ENCODE results near the gene LSM14B.
"Not testable (repeated sequence)": the region's sequence is repeated elsewhere in the genome, so short reads cannot be mapped to it uniquely, and the experiment has no call there.

The LSM14B gene

GRCh38 chr20:62121776-62122653, at the start of gene LSM14B:
TSS of gene LSM14B (plus strand) at chr20:62122475. CDS start at chr20:62122667, 192 bp downstream.
- peak; percentile 99 for DNase-seq

- no peak for DNase-seq
Observed at GRCh38 chr20:62073323-62073722, 49.0 kb upstream of the LSM14B start.

DNA sequence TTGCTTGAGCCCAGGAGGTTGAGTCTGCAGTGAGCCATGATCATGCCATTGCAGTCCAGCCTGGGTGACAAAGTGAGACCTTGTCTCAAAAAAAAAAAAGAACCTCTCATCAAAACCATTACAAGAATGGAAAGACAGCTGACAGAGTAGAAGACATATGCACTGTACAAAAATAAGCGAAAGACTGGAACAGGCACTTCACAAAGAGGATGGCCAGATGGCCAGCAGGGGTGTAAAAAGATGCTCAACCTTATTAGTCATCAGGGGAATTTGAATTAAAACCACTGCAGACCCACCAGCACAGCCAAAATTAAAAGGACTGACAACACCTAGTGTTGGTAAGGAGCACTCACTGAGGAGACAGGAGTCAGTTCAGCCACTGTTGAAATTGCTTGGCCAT, 43.1 kb upstream of the LSM14B start:
- DNase-seq, result no peak

GRCh38 chr20:62080249-62080990, 41.9 kb upstream of the LSM14B start:
- DNase-seq, result no peak

GRCh38 chr20:62083312-62083711, 39.0 kb upstream of the LSM14B start:
- DNase-seq, result no peak

DNA sequence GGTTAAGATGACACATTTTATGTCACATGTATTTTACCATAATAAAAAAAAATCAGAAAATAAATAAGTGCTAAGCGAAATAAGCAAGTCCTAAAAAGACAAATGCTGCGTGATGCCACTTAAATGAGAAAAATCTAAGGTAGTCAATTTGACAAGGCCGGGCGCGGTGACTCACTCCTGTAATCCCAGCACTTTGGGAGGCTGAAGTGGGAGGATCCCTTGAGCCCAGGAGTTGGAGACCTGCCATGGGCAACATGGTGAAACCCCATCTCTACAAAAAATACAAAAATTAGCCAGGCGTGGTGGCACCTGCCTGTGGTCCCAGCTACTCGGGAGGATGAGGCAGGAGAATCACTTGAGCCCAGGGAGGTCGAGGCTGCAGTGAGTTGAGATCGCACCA, 38.1 kb upstream of the LSM14B start:
- not testable (repeated sequence) for DNase-seq

GRCh38 chr20:62085206-62085605, 37.1 kb upstream of the LSM14B start:
- no peak for DNase-seq

DNA sequence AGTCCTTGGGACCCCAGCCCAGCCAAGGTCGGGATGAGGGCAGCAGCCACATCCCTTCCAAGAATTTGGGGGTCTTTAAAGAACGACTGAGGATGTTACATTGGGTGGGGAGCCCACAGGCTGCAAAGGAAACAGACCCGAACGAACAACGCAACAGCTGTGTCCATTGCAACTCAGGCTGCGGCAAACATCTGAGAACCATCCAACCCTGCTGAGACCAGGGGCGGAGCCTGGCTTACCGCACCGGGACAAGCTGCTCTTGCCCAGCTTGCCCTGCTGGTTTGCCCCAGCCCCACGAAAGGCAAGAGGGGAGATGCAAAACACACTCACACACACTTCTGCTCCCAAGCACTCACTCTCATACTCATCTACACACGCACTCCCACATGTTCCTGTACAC, 35.0 kb upstream of the LSM14B start:
- DNase-seq, result no peak

DNA sequence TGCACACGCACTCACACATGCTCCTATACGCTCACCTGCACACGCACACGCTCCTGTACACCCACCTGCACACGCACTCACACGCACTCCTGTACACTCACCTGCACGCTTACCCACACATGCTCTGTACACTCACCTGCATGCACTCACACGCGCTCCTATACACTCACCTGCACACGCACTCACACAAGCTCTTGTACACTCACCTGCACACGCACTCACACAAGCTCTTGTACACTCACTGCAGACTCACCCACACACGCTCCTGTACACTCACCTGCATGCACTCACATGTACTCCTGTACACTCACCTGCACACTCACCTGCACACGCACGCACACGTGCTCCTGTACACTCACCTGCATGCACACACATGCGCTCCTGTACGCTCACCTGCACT, 34.6 kb upstream of the LSM14B start:
- DNase-seq, result no peak

- no peak for DNase-seq
Observed at GRCh38 chr20:62088258-62089127, 33.8 kb upstream of the LSM14B start.

GRCh38 chr20:62089393-62089792, 32.9 kb upstream of the LSM14B start:
- DNase-seq, result no peak

DNA sequence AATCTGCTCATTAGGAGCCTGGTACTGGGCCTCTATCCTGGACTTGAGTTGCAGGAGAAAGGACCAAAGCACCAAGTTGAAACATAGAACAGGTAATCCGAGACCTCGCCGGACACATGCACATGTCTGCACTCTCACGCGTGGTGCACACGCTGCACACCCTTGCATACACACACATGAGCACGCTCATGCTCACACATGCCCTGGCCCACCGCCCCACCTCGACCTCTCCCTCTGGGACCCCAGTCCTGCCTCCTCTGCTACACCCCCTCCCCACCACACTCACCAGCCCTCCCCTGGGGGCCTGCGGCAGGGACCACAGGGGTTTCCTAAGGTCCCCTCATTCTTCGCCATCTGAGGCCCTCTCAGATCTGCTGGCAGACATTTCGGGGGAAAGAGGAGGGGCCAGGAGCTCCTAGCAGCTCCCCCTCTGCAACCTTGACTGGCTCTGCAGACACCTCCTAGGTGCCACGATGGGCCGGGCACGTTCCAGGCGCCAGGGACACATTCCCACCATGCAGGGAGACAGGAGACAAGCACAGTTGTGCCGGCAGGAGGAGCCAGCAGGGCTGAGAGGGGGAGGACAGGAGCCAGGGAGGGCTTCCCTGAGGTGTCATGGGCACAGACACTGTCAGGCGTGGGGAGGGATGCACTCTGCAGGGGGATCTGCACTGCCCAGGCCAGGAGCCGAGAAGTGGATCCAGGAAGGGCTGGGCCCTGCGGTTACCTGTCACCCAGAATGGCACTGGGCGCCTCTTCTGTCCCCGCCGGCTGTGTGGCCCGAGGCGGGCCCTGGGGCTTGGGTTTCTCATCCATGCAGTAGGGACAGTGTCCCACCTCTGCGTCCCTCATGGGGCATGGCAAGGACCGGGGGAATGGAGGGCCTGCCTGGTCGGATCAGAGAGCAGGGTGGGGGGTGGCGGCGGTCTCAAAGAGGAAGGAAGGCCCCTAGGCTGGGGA, 25.6 kb upstream of the LSM14B start:
- no peak for DNase-seq

- no peak for DNase-seq
Observed at GRCh38 chr20:62097881-62098407, 24.3 kb upstream of the LSM14B start.

- DNase-seq, result no peak
Observed at GRCh38 chr20:62101078-62101477, 21.2 kb upstream of the LSM14B start.

DNA sequence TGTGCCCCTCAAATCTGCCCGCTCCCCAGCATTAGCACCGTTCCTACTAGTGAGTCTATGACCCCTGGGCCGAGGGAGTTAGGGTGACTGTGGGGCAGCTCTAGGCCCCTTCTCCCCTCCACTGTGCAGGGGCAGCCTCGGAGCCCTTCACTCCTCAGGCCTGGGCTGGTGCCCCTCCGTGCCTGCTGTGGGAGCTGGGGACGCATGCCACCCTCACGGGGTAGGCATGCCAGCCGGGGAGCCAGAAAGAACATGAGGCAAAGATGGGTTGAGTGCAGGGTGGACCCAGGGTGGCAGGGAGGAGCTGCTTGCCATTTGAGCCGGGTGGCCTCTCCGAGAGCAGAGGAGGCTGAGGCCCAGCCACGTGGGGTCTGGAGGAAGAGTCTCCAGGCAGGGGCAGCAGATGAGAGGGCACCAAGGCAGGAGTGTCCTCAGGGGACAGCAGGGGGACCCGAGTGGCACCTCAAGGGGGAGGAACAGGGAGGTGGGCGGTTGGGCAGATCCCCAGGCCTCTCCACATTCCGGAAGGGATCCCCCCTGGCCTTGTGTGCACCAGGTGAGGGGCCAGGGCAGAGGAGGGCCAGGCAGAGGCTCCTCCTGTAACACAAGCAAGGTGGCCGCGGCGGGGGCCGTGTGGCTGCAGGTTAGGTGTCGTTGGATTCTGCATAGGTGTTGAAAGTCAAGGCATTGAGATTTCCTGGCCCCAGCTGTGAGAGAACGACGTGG, 18.6 kb upstream of the LSM14B start:
- DNase-seq, result no peak

DNA sequence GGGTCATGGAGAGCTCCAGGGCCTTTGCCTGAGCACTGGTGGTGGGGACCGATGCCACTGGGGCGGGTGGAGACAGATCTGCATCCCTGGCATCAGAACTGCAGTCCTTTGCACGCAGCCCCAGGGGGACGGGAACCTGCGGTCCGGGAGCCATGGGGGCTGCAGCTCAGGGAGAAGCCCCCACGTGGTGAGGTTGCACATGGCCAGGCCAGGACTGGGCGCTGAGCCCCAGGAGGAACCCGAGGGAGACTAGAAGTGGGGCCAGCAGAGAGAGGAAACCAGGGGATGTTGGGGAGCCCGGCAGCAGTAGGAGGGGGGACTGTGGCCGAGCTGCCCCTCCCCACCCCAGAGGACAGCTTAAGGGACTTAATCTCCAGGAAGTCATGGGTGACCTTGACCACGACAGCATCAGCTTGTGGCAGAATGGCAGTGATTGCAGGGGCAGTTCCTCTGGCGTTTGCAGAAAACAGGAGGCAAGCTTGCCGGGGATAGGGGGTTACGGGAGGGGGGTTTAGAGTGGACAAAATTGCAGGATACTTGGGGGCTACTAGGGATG, 18.0 kb upstream of the LSM14B start:
- DNase-seq, result no peak

DNA sequence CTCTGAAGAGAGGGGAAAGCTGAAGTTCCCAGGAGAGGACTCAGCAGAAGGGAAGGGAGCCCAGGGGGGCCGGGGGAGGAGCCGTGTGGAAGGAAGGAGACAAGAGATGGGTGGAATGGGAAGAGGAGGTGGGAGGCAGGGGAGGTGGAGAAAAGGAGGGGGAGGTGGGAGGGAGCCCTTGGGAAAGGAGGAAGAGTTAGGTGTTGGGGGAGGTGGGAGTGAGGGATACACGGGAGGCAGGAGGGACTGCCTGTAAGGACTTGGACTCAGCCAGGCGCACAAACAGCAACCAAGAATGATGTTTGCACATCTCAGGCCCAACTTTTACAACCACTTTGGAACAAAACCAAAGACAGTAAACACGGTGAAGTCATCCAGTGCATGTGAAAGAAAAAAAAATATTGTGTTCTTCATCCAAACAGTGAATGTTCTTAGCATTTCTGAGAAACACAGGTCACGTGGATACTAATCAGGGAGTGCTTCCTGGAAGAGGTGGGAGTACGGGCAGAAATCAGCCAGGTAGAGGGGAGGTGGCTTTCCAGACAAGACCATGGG, 17.4 kb upstream of the LSM14B start:
- no peak for DNase-seq

GRCh38 chr20:62105592-62105991, 16.7 kb upstream of the LSM14B start:
- DNase-seq, result no peak

- DNase-seq, result no peak
Observed at GRCh38 chr20:62111148-62111547, 11.1 kb upstream of the LSM14B start.

GRCh38 chr20:62112368-62112767, 9.9 kb upstream of the LSM14B start:
- DNase-seq, result no peak

Measured in right forelimb (tissue), 1 donor.